Measurements from ENCODE around the gene DAND5. TPM values are rescaled to one million over a fixed set of nuclear protein-coding genes. Genes with fewer than 3 reads are reported as not detected.

Gene DAND5
- total and polyA plus RNA-seq, 9 of the 15 experiments (the other 6 are each of a cell fraction or from before 2014, with no cell fraction given) = 0.22 to 0.83 (median 0.60) TPM

GRCh38 chr19:13022859-13023636 lies 53.7 kb downstream of the DAND5 start (continued):
- TF ChIP-seq ZKSCAN8 (CRISPR knock-in tag; IDR thresholded peaks at IDR 0.05) (no peak), PCBP2 (IDR thresholded peaks at IDR 0.05; ENCODE audit: low read depth, low read length, poor library complexity, severe bottlenecking) (no peak), EHMT2 (IDR thresholded peaks at IDR 0.05) (no peak), CAMTA2 (CRISPR knock-in tag; conservative IDR thresholded peaks at IDR 0.05) (no peak), CREB3 (tag; conservative IDR thresholded peaks at IDR 0.05; ENCODE audit: low read depth) (no peak), E2F5 (CRISPR knock-in tag; IDR thresholded peaks at IDR 0.05) (no peak), ZNF408 (CRISPR knock-in tag; IDR thresholded peaks at IDR 0.05; ENCODE audit: low read depth) (no peak), DEAF1 (CRISPR knock-in tag; IDR thresholded peaks at IDR 0.05) (no peak), ZFX (CRISPR knock-in tag; IDR thresholded peaks at IDR 0.05) (no peak), RBM22 (IDR thresholded peaks at IDR 0.05; ENCODE audit: low read depth, low read length, poor library complexity, severe bottlenecking) (no peak), CBX8 (IDR thresholded peaks at IDR 0.05; ENCODE audit: borderline replicate concordance, extremely low read depth, low read depth, low read length, poor library complexity, severe bottlenecking) (no peak), ZC3H11A (IDR thresholded peaks at IDR 0.05; ENCODE audit: low read depth, low read length) (no peak)

Data from K562 (cell line).